ENCODE measurements around the gene SP2.

SP2 gene

GRCh38 chr17:47935961-47936360, 39.9 kb downstream of the SP2 start:
- TF ChIP-seq, protein P1, sequence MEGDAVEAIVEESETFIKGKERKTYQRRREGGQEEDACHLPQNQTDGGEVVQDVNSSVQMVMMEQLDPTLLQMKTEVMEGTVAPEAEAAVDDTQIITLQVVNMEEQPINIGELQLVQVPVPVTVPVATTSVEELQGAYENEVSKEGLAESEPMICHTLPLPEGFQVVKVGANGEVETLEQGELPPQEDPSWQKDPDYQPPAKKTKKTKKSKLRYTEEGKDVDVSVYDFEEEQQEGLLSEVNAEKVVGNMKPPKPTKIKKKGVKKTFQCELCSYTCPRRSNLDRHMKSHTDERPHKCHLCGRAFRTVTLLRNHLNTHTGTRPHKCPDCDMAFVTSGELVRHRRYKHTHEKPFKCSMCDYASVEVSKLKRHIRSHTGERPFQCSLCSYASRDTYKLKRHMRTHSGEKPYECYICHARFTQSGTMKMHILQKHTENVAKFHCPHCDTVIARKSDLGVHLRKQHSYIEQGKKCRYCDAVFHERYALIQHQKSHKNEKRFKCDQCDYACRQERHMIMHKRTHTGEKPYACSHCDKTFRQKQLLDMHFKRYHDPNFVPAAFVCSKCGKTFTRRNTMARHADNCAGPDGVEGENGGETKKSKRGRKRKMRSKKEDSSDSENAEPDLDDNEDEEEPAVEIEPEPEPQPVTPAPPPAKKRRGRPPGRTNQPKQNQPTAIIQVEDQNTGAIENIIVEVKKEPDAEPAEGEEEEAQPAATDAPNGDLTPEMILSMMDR (IDR thresholded peaks at IDR 0.05; ENCODE audit: low read depth, low read length, missing control alignments), result no peak
- DNase-seq, result peak; percentile 43
- in situ Hi-C loops (cut with HindIII; ENCODE audit: low pct_ligation_motif_present, low sequenced_read_pairs), result no loop called here
- no peaks in the 10 kb centered on the region for H3K36me3 ChIP-seq (replicated peaks)
- no peaks in the 10 kb centered on the region for H3K27me3 ChIP-seq (replicated peaks)
- H3K4me3 ChIP-seq (ENCODE audit: low read depth, low read length), result no peak overlapping the region
- no peak overlapping the region for H3K27ac ChIP-seq

GRCh38 chr17:47937941-47938340, 41.9 kb downstream of the SP2 start:
- no peak overlapping the region for H3K4me3 ChIP-seq (ENCODE audit: low read depth, low read length)
- DNase-seq, result no peak
- H3K27ac ChIP-seq, result no peak overlapping the region
- no peaks in the 10 kb centered on the region for H3K27me3 ChIP-seq (replicated peaks)
- H3K36me3 ChIP-seq (replicated peaks), result no peaks in the 10 kb centered on the region
- TF ChIP-seq, protein P1 (IDR thresholded peaks at IDR 0.05; ENCODE audit: low read depth, low read length, missing control alignments), result no peak
- in situ Hi-C loops (cut with HindIII; ENCODE audit: low pct_ligation_motif_present, low sequenced_read_pairs), result no loop called here

- Histone ChIP-seq H3K27me3 (replicated peaks) (no peaks in the 10 kb centered on the region), H3K36me3 (replicated peaks) (peaks cover 12% of the 10 kb centered on the region), H3K27ac (peak within 1 kb of the TSS; percentile 53), H3K4me3 (ENCODE audit: low read depth, low read length) (peak within 1 kb of the TSS; percentile 87)
- peak; percentile 99 for DNase-seq
- in situ Hi-C loops (cut with HindIII; ENCODE audit: low pct_ligation_motif_present, low sequenced_read_pairs), result no loop called here
- TF ChIP-seq, protein P1 (IDR thresholded peaks at IDR 0.05; ENCODE audit: low read depth, low read length, missing control alignments), result peak; percentile 13
Observed at GRCh38 chr17:47941246-47942095, 45.4 kb downstream of the SP2 start, which contains the start of gene PNPO. Gene PNPO (plus strand): TSS chr17:47941571. CDS start chr17:47941676, 105 bp downstream.

GRCh38 chr17:47942096-47942510, 46.1 kb downstream of the SP2 start:
- TF ChIP-seq, protein P1 (IDR thresholded peaks at IDR 0.05; ENCODE audit: low read depth, low read length, missing control alignments), result no peak
- peaks cover 12% of the 10 kb centered on the region for H3K36me3 ChIP-seq (replicated peaks)
- peak overlapping the region; percentile 53 for H3K27ac ChIP-seq
- peak overlapping the region; percentile 87 for H3K4me3 ChIP-seq (ENCODE audit: low read depth, low read length)
- H3K27me3 ChIP-seq (replicated peaks), result no peaks in the 10 kb centered on the region
- no peak for DNase-seq
- in situ Hi-C loops (cut with HindIII; ENCODE audit: low pct_ligation_motif_present, low sequenced_read_pairs), result no loop called here

- H3K4me3 ChIP-seq (ENCODE audit: low read depth, low read length), result peak overlapping the region; percentile 87
Observed at GRCh38 chr17:47942568-47942967, 46.5 kb downstream of the SP2 start.

More at GRCh38 chr17:47942568-47942967, 46.5 kb downstream of the SP2 start:
- Histone ChIP-seq H3K27me3 (replicated peaks) (no peaks in the 10 kb centered on the region), H3K27ac (no peak overlapping the region), H3K36me3 (replicated peaks) (peaks cover 12% of the 10 kb centered on the region)
- DNase-seq, result no peak
- in situ Hi-C loops (cut with HindIII; ENCODE audit: low pct_ligation_motif_present, low sequenced_read_pairs), result no loop called here
- TF ChIP-seq, protein P1 (IDR thresholded peaks at IDR 0.05; ENCODE audit: low read depth, low read length, missing control alignments), result no peak

Measured in brain microvascular endothelial cell (primary cell).